ENCODE measurements around the gene ERI3.

ERI3 gene

GRCh38 chr1:44359234-44359935 is 4.3 kb upstream of the ERI3 start:
- H3K27me3 Mint-ChIP-seq, result no peaks in the 10 kb centered on the region
- no peak overlapping the region for H3K27ac Mint-ChIP-seq
- H3K9me3 Mint-ChIP-seq (ENCODE audit: low read depth), result no peaks in the 10 kb centered on the region
- no peaks in the 10 kb centered on the region for H3K36me3 Mint-ChIP-seq
- H3K4me3 Mint-ChIP-seq, result no peak overlapping the region
- H3K4me1 Mint-ChIP-seq (ENCODE audit: low read depth), result peaks cover 8% of the 10 kb centered on the region

DNA sequence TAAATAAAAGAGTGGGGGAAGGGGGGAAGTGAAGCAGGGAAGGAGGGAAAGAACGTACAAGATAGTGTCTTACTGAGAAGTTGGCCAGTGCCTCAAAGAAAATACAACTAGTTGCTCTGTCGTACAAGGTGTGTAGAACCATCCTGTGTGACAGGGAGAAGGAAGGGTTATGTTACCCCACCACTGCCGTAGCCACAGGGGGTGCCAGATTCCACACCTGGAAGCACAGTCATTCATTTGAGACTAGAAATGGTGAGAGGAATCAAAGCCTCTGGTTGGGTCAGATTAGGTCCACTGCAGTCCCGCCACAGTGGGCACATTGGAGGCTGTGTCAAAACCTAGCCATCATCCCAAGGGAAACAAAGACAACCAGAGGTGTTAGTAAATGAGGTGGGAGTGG is 2.7 kb upstream of the ERI3 start:
- peaks cover 24% of the 10 kb centered on the region for H3K4me1 Mint-ChIP-seq (ENCODE audit: low read depth)
- no peaks in the 10 kb centered on the region for H3K9me3 Mint-ChIP-seq (ENCODE audit: low read depth)
- H3K36me3 Mint-ChIP-seq, result no peaks in the 10 kb centered on the region
- no peaks in the 10 kb centered on the region for H3K27me3 Mint-ChIP-seq
- H3K27ac Mint-ChIP-seq, result no peak overlapping the region
- H3K4me3 Mint-ChIP-seq, result no peak overlapping the region

DNA sequence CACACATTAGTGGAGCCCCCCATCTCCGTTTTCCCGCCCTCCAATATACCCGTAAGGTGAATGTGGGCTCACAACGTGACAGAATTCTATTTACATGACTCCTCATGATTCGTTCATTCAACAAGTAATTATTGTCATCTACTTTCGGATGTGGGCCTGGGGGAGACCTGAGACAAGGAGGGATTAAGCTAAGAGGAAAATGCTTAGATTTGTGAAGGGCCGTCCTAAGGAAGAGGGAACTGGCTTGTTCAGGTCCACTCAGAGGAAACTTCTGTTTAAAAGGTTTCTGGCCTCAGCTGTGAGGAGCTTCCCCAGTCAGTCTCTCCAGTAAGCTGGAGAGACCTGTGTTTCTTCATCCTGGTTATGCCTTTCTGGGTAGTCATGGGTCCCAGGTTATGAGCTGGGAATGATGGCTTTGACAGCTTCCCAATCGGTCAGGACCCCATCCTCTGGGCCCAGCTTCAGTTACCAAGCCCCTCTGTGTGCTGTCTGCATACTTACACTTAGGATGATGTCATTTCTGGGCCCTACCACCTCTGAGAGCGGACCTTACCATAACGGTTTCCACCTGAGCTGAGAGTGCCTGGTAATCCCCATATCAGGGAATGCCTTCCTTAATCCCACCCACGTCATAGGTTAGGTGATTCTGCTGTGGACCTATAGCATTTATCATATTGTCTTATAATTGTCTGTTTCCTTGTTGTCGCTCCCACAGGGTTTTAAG is 687 bp upstream of the ERI3 start:
- Mint-ChIP-seq H3K27ac (peak overlapping the region; percentile 90), H3K4me1 (ENCODE audit: low read depth) (peaks cover 36% of the 10 kb centered on the region), H3K4me3 (peak overlapping the region; percentile 95), H3K27me3 (no peaks in the 10 kb centered on the region), H3K9me3 (ENCODE audit: low read depth) (no peaks in the 10 kb centered on the region), H3K36me3 (peaks cover 2% of the 10 kb centered on the region)

GRCh38 chr1:44354268-44354839 is 703 bp downstream of the ERI3 start:
- Mint-ChIP-seq H3K4me1 (ENCODE audit: low read depth) (peaks cover 43% of the 10 kb centered on the region), H3K27ac (peak overlapping the region; percentile 90), H3K36me3 (peaks cover 6% of the 10 kb centered on the region), H3K9me3 (ENCODE audit: low read depth) (no peaks in the 10 kb centered on the region), H3K27me3 (no peaks in the 10 kb centered on the region), H3K4me3 (peak overlapping the region; percentile 96)

- no peaks in the 10 kb centered on the region for H3K27me3 Mint-ChIP-seq
- H3K36me3 Mint-ChIP-seq, result peaks cover 6% of the 10 kb centered on the region
- peaks cover 43% of the 10 kb centered on the region for H3K4me1 Mint-ChIP-seq (ENCODE audit: low read depth)
- H3K27ac Mint-ChIP-seq, result no peak overlapping the region
- peak overlapping the region; percentile 96 for H3K4me3 Mint-ChIP-seq
- H3K9me3 Mint-ChIP-seq (ENCODE audit: low read depth), result no peaks in the 10 kb centered on the region
These were observed 1.5 kb downstream of the ERI3 start for GRCh38 chr1:44353604-44354003.

GRCh38 chr1:44351289-44351688 is 3.8 kb downstream of the ERI3 start:
- H3K9me3 Mint-ChIP-seq (ENCODE audit: low read depth), result no peaks in the 10 kb centered on the region
- H3K4me1 Mint-ChIP-seq (ENCODE audit: low read depth), result peaks cover 50% of the 10 kb centered on the region
- peaks cover 8% of the 10 kb centered on the region for H3K36me3 Mint-ChIP-seq
- no peaks in the 10 kb centered on the region for H3K27me3 Mint-ChIP-seq
- no peak overlapping the region for H3K4me3 Mint-ChIP-seq
- no peak overlapping the region for H3K27ac Mint-ChIP-seq

GRCh38 chr1:44348061-44348485 is 7.0 kb downstream of the ERI3 start:
- H3K9me3 Mint-ChIP-seq (ENCODE audit: low read depth), result no peaks in the 10 kb centered on the region
- H3K36me3 Mint-ChIP-seq, result peaks cover 12% of the 10 kb centered on the region
- H3K27ac Mint-ChIP-seq, result no peak overlapping the region
- no peaks in the 10 kb centered on the region for H3K27me3 Mint-ChIP-seq
- H3K4me1 Mint-ChIP-seq (ENCODE audit: low read depth), result peaks cover 41% of the 10 kb centered on the region
- H3K4me3 Mint-ChIP-seq, result no peak overlapping the region

GRCh38 chr1:44347280-44347679 is 7.8 kb downstream of the ERI3 start:
- peaks cover 12% of the 10 kb centered on the region for H3K36me3 Mint-ChIP-seq
- peaks cover 35% of the 10 kb centered on the region for H3K4me1 Mint-ChIP-seq (ENCODE audit: low read depth)
- no peak overlapping the region for H3K27ac Mint-ChIP-seq
- H3K4me3 Mint-ChIP-seq, result no peak overlapping the region
- H3K27me3 Mint-ChIP-seq, result no peaks in the 10 kb centered on the region
- H3K9me3 Mint-ChIP-seq (ENCODE audit: low read depth), result no peaks in the 10 kb centered on the region

DNA sequence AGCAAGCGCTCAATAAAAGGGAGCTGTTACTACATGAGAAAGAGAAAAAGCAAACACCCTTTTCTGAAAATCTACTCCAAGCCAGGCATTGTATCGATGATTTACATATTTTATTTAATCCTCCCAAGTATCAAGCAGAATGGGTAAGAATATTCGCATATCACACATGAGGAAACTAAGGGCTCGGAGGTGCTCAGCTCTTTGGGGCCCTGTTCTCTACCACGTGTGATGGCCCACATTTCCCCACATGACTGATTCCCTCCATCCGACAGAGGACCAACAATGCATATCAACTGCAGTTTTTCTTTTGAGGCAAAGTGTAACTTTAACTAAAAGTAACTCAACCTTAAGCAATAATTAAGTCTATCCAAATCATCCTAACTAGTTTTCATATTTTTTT is 8.2 kb downstream of the ERI3 start:
- Mint-ChIP-seq H3K27ac (no peak overlapping the region), H3K27me3 (no peaks in the 10 kb centered on the region), H3K4me3 (no peak overlapping the region), H3K9me3 (ENCODE audit: low read depth) (no peaks in the 10 kb centered on the region), H3K4me1 (ENCODE audit: low read depth) (peaks cover 32% of the 10 kb centered on the region), H3K36me3 (peaks cover 9% of the 10 kb centered on the region)

GRCh38 chr1:44346184-44346583 is 8.9 kb downstream of the ERI3 start:
- Mint-ChIP-seq H3K36me3 (peaks cover 9% of the 10 kb centered on the region), H3K27me3 (no peaks in the 10 kb centered on the region), H3K27ac (no peak overlapping the region), H3K9me3 (ENCODE audit: low read depth) (no peaks in the 10 kb centered on the region), H3K4me1 (ENCODE audit: low read depth) (peaks cover 27% of the 10 kb centered on the region), H3K4me3 (no peak overlapping the region)

- H3K27me3 Mint-ChIP-seq, result no peaks in the 10 kb centered on the region
- peaks cover 25% of the 10 kb centered on the region for H3K4me1 Mint-ChIP-seq (ENCODE audit: low read depth)
- H3K36me3 Mint-ChIP-seq, result peaks cover 12% of the 10 kb centered on the region
- H3K9me3 Mint-ChIP-seq (ENCODE audit: low read depth), result no peaks in the 10 kb centered on the region
- H3K27ac Mint-ChIP-seq, result no peak overlapping the region
- no peak overlapping the region for H3K4me3 Mint-ChIP-seq
These were observed 9.8 kb downstream of the ERI3 start for GRCh38 chr1:44345187-44345775.

DNA sequence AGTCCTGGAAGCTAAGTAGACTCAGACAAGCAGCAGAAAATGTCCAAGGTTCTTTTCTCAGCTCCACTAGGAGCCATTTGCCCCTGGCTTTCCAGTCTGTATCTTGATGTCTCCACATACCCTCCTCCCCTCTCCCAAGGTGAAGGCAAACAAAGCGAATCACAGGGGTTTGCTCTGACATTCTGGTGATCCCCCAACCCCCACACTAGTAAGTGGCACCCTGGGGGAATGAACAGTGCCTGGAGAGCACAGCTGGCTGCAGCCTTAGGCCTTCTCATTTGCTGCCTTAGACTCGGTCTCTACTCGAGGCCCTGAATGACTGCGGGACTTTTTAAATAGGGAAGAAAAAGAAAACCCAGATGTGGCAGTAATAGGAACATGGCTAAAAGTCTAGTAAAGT is 15.3 kb downstream of the ERI3 start:
- no peak overlapping the region for H3K4me3 Mint-ChIP-seq
- H3K9me3 Mint-ChIP-seq (ENCODE audit: low read depth), result no peaks in the 10 kb centered on the region
- H3K36me3 Mint-ChIP-seq, result peaks cover 21% of the 10 kb centered on the region
- no peak overlapping the region for H3K27ac Mint-ChIP-seq
- H3K27me3 Mint-ChIP-seq, result no peaks in the 10 kb centered on the region
- peaks cover 13% of the 10 kb centered on the region for H3K4me1 Mint-ChIP-seq (ENCODE audit: low read depth)

DNA sequence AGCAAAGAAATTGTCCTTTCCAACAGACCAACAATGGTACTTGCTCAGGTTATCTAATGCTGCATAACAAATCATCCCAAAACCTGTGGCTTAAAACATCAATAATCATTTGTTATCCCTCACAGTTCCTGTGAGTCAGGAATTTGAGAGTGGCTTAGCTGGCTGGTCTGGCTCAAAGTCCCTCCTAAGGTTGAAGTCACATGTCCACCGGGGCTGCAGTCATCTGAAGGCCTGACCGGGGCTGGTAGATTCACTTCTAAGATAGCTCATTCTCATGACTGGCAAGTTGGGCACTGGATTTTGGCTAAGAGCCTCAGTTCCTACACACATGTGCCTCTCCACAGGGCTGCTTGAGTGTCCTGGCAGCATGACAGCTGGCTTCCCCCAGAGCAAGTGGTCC is 16.9 kb downstream of the ERI3 start:
- no peaks in the 10 kb centered on the region for H3K9me3 Mint-ChIP-seq (ENCODE audit: low read depth)
- H3K27me3 Mint-ChIP-seq, result no peaks in the 10 kb centered on the region
- peaks cover 6% of the 10 kb centered on the region for H3K4me1 Mint-ChIP-seq (ENCODE audit: low read depth)
- no peak overlapping the region for H3K4me3 Mint-ChIP-seq
- H3K36me3 Mint-ChIP-seq, result peaks cover 20% of the 10 kb centered on the region
- no peak overlapping the region for H3K27ac Mint-ChIP-seq

DNA sequence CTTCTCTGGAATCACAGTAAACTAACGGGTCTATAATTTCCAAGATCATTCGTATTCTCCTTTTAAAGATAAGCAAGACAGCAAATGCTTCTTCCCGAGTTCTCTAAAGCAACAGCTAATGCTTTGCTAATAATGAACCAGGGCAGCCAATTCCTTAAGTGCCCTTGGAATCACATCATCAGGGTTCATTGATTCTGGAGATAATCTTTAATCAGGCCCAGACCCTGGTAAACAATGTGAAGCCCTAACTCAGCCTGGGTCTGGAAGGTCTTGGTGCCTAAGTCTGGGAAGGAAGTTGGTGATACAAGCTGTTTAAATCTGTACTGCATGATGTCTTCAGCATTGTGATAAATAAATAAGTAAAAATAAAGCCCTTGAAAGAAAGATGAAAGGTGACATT is 18.4 kb downstream of the ERI3 start:
- H3K36me3 Mint-ChIP-seq, result peaks cover 20% of the 10 kb centered on the region
- H3K4me3 Mint-ChIP-seq, result no peak overlapping the region
- peaks cover 6% of the 10 kb centered on the region for H3K4me1 Mint-ChIP-seq (ENCODE audit: low read depth)
- no peaks in the 10 kb centered on the region for H3K9me3 Mint-ChIP-seq (ENCODE audit: low read depth)
- no peak overlapping the region for H3K27ac Mint-ChIP-seq
- no peaks in the 10 kb centered on the region for H3K27me3 Mint-ChIP-seq

GRCh38 chr1:44334968-44335367 is 20.1 kb downstream of the ERI3 start:
- Mint-ChIP-seq H3K27me3 (no peaks in the 10 kb centered on the region), H3K27ac (no peak overlapping the region), H3K36me3 (peaks cover 20% of the 10 kb centered on the region), H3K9me3 (ENCODE audit: low read depth) (no peaks in the 10 kb centered on the region), H3K4me3 (no peak overlapping the region), H3K4me1 (ENCODE audit: low read depth) (peaks cover 6% of the 10 kb centered on the region)

All from activated naive CD8-positive, alpha-beta T cell (primary cell).